SK-N-DZ (cell line): ENCODE measurements around the gene BANP.
"Not testable (repeated sequence)": the region's sequence is repeated elsewhere in the genome, so short reads cannot be mapped to it uniquely, and the experiment has no call there.

Experiments used
- DNase-seq: peaks from one replicate; pipeline ENCODE4 v3.0.0-alpha.2; 2015; ENCODE audit warnings: low spot score

BANP gene

DNA sequence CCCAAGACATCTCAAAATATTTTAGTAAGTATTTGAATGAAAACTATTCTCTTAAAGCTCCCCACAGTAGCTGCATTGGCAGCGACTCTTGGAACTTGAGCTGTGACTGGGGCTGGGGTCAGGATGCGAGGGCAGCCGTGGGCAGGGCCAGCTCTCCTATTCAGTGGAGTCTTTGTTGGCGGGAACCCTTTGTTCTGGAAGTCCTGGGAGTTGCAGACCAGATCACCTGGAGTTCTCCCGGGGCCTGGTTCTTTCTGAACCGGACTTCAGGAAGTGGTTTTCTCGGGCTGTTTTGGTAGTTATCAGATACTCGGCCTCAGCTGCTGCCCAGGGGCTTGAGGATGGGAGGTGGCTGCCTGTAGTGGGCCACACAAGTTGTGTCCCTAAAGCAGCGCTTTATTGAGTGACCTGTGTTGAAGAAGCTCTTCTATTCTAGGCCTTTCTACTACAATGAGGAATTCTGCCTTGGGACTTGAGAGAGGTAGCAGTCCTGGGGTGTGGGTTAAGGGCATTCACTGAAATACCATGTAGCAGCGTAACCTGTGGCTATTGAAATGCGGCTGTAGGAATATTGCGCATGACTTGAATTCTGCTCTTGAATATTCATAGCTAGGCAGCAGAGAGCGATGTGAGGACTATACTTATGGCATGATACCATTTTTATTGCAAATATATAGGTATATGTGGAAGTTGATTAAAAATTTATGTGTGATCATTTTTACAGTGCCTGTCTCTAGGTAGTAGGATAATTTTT lies 77.1 kb downstream of the BANP start:
- DNase-seq, result not testable (repeated sequence)

DNA sequence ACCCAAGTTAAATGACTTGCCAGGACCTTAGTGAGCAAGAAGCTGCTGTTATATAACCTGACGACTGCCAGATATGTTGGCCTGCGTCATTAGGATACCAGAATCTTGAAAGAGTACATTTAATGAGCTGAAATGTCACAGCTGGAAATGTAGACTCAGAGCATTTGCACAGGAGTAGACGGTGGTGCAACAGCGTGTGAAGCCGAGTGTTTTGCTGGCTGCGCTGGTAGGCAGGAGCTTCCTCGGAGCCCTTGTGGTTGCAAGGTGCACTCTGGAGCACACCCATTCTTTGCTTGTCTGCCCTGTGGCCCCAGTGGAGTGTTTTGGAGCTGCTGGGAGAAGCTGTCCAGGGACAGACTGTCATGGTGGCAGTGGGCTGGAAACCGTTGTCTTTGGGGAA lies 79.3 kb downstream of the BANP start:
- no peak for DNase-seq

- DNase-seq, result not testable (repeated sequence)
These were observed 79.7 kb downstream of the BANP start for GRCh38 chr16:88030961-88031360.

GRCh38 chr16:88033003-88033740 lies 81.9 kb downstream of the BANP start:
- not testable (repeated sequence) for DNase-seq

GRCh38 chr16:88034770-88035169 lies 83.5 kb downstream of the BANP start:
- DNase-seq, result no peak

DNA sequence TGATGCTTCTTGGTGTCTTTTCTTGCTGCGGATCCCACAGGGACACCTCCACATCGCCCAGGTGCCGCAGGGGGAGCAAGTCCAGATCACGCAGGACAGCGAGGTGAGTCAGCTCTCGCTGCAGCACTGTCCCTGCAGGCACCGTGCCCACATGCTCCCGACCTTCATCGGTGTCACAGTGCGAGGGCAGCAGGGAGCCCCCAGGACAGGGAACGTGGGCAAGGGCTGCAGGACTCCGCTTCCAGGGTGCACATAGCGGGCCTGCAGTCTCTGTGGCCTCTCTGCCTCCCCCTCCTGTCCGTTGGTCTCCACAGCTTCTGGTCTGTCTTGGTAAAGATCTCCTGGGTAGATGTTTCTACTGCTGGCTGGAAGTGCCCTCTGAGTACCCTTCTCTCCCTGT lies 84.1 kb downstream of the BANP start:
- no peak for DNase-seq

DNA sequence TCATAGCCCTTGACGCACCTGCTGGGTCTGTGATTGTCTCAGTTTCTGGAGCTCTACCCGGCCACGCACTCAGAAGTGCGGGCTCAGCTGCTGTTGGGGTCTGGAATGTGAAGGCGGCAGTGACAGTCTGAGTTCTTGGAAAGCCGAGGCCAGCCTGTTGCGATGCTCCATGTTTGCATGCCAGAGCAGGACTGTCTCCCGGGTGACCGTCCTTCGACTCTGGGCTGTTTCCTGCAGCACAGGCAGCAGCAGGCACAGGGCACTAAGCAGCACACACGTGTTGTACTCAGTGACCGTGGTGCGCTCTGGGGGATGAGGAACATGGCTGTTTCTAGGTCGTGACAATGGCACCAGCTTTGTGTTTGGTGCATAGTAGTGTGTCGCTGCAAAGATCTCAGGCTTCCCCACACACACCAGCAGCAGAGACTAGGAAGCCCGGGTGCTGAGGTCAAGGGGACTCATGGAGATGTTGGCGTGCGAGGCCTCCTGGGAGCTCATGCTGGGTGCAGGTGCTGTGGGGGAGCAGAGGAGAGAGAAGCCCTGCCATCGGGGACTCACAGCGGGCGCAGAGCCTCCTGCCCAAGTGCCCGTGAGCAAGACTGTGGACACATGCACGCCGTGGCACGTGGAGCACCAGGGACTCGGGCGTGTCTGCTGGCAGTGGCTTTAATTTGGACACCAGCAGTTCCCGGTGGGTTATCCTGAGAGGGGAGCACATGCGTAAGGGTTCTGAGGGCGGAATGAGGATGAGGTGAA lies 84.8 kb downstream of the BANP start:
- DNase-seq, result not testable (repeated sequence)

- not testable (repeated sequence) for DNase-seq
These were observed 85.4 kb downstream of the BANP start for GRCh38 chr16:88036640-88036996.

- not testable (repeated sequence) for DNase-seq
These were observed 86.1 kb downstream of the BANP start for GRCh38 chr16:88037359-88037758.

GRCh38 chr16:88037876-88038525 lies 86.8 kb downstream of the BANP start:
- DNase-seq, result not testable (repeated sequence)

- DNase-seq, result not testable (repeated sequence)
These were observed 87.3 kb downstream of the BANP start for GRCh38 chr16:88038526-88038908.

DNA sequence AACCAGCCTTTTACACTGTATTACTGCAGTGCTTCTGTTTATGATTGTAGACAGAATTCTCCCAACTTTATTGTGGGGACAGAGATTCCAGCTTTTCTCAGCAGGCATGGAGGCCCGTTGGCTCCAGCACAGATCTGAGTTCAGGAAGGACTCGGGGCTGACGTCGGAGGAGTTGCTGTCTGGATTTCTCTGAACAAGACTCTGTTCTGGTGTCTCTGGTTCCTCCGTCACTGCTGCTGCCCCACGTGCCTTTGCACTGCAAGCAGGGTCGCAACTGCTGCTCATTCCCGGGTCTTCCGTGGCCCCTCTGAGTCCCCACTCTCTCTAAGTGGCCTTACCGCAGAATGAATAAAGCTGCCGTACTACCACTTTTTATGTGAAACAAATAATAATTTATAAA lies 88.4 kb downstream of the BANP start:
- DNase-seq, result no peak

DNA sequence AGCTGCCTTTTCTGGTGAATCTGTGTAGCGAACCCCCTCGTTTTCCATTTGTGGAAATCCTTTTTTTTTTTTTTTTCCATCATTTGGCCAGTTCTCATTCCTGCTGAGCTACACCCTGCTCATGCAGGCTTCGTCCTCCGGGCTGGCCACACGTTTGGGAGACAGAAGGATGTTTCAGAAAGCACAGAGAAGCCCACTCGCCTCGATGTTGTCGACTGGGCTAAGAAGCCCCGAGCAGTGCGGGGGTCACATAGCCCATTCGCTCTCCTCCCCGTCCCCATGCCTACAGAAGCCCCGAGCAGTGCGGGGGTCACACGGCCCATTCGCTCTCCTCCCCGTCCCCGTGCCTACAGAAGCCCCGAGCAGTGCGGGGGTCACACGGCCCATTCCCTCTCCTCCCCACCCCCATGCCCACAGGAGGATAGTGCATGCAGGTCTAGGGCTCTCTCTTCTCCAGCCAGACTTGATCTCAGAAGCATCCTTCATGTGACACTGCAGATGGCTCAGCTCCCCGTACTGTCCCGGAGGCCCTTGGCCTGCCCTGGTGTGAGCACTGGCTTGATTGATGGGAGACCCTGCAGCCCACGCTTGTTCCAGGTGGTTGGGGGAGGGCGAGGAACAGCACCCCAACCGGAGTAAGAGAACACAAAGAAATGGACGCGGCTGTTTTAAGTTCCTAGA lies 89.1 kb downstream of the BANP start:
- not testable (repeated sequence) for DNase-seq

DNA sequence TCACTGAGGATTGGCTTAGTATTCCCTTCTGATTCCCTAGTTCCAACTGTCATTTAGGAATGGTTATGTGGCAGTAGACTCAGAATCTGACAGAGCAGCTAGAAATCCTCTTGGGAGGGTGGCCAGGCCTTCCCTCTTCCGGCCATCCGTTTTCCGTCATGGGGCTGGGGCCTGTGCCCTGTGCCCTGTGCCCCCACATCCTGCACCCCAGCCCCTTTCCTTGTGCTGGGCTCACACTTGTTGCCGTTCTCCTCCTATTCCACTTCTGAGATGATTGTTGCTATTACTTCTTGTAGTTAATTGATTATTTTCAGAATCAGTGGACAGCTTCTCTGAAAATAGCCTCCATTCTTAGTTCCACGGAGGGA lies 89.6 kb downstream of the BANP start:
- not testable (repeated sequence) for DNase-seq

- DNase-seq, result not testable (repeated sequence)
These were observed 90.3 kb downstream of the BANP start for GRCh38 chr16:88041506-88041905.

GRCh38 chr16:88041986-88042562 lies 90.8 kb downstream of the BANP start:
- DNase-seq, result not testable (repeated sequence)

DNA sequence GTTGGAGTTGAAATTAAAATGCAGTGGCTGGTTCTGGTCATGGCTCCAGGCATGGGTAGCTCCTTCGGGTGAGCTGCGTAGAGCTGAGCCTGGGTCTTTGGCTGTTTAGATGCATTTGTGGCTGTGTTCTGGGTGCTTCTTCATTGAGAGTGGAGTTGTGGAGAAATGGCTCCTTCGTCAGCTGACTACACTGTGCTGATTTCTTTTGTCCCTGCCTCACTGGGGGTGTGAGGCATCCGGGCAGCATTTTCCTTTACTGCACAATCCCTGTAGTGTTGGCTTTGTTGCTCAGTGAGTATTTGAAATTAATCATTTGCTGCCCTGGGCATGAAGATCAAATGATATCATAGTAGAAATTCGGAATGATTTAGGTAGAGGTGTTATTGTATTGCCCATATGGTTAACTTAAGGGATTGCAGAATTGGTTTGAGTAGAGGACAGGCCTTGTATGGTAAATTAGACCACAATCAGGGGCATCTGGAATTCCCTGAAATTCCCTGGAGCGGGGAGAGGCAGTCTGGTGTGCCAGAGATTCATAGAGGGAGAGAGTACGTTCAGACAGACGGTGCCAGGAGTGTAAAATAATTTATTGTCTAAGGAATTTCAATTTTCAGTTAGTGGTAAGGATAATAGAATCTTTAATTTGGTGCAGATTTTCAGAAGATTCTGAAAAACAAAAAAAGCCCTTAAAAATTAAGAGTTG lies 92.1 kb downstream of the BANP start:
- DNase-seq, result not testable (repeated sequence)

GRCh38 chr16:88044121-88044581 lies 92.9 kb downstream of the BANP start:
- not testable (repeated sequence) for DNase-seq

DNA sequence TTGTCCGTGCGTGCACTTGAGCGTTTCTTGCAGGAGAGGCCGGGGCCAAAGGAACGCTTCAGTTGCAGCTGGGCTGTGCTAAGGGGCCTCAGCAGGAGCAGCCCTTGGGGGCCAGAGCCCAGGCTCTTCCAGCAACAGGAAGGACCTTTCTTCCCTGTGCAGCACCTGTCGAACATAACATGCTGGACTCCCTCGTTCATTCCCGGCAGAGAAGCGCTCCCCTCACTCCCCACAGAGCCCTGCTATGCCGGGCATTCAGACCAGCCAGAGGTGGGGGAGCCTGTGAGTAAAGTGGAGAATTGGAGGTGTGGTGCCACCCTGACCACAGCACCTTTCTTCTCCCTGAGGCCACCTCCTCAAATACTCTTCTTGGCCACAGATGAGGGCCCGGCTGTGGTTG lies 94.1 kb downstream of the BANP start:
- not testable (repeated sequence) for DNase-seq

- no peak for DNase-seq
These were observed 94.6 kb downstream of the BANP start for GRCh38 chr16:88045820-88046303.
